WTC11 (cell line): Measurements from ENCODE around the gene EDA. TPM values are rescaled to one million over a fixed set of nuclear protein-coding genes. Genes with fewer than 3 reads are reported as not detected.

Experiments
- ATAC-seq: fragments of 200-7000 bp; cut with Tn5 transposase; 2 replicates; pipeline ENCODE4 v1.10.0; 2021; ENCODE audit warnings: mild to moderate bottlenecking, moderate library complexity
- CTCF ChIA-PET: fragments of 300-600 bp; sonication (Branson Sonifier 250); formaldehyde crosslinking; loops from one replicate; lab custom pipeline; 2021; ENCODE audit warnings: antibody characterized with exemption; lab: Charles Lee
- POLR2A ChIA-PET: fragments of 350-600 bp; sonication (Branson Sonifier 250); formaldehyde crosslinking; loops from one replicate; lab custom pipeline; 2021; ENCODE audit warnings: antibody characterized with exemption; lab: Charles Lee
- DNase-seq: peaks from one replicate; pipeline ENCODE4 v3.0.0; 2021; ENCODE audit warnings: low spot score
- H3K27ac Mint-ChIP-seq: 2 replicates; pipeline ENCODE4 v1.8.0; 2021; ENCODE audit warnings: mixed read lengths
- H3K27me3 Mint-ChIP-seq: 2 replicates; pipeline ENCODE4 v1.8.0; 2021; ENCODE audit warnings: low read depth, mild to moderate bottlenecking, moderate library complexity, mixed read lengths
- H3K36me3 Mint-ChIP-seq: 2 replicates; pipeline ENCODE4 v1.8.0; 2021; ENCODE audit warnings: mixed read lengths
- H3K4me1 Mint-ChIP-seq: 2 replicates; pipeline ENCODE4 v1.8.0; 2022; ENCODE audit warnings: mixed read lengths
- H3K4me3 Mint-ChIP-seq: 2 replicates; pipeline ENCODE4 v1.8.0; 2021; ENCODE audit warnings: mild to moderate bottlenecking, moderate library complexity, mixed read lengths
- H3K9me3 Mint-ChIP-seq: 2 replicates; pipeline ENCODE4 v1.8.0; 2021; ENCODE audit warnings: mixed read lengths
- GRHL2 ChIP-seq: fragments of 250-450 bp; sonication (Bioruptor Pico); IDR thresholded peaks from 2 replicates; pipeline ENCODE4 v1.8.0; 2022; ENCODE audit warnings: mild to moderate bottlenecking, moderate library complexity; ENCODE audit not compliant: insufficient replicate concordance, severe bottlenecking
- JAZF1 ChIP-seq: fragments of 250-450 bp; sonication (Bioruptor Pico); IDR thresholded peaks from 2 replicates; pipeline ENCODE4 v1.9.0; 2021; ENCODE audit warnings: moderate library complexity, mild to moderate bottlenecking, inconsistent platforms
- KAT7 ChIP-seq: sonication (generic); formaldehyde crosslinking; IDR thresholded peaks from 2 replicates; pipeline ENCODE4 v1.8.1; 2023; ENCODE audit warnings: missing genetic modification reagents, mild to moderate bottlenecking, borderline replicate concordance
- MXD4 ChIP-seq: fragments of 250-450 bp; sonication (Bioruptor Pico); IDR thresholded peaks from 2 replicates; pipeline ENCODE4 v1.8.0; 2021; ENCODE audit warnings: mild to moderate bottlenecking, moderate library complexity, borderline replicate concordance
- NFE2L1 ChIP-seq: sonication (generic); formaldehyde crosslinking; IDR thresholded peaks from 2 replicates; pipeline ENCODE4 v1.8.1; 2023; ENCODE audit warnings: missing genetic modification reagents
- NFYB ChIP-seq: sonication (generic); formaldehyde crosslinking; conservative IDR thresholded peaks from 2 replicates; pipeline ENCODE4 v1.8.0; 2022; ENCODE audit warnings: low read depth, missing genetic modification reagents
- NR2C2 ChIP-seq: sonication (generic); formaldehyde crosslinking; IDR thresholded peaks from 2 replicates; pipeline ENCODE4 v1.8.0; 2022; ENCODE audit warnings: mild to moderate bottlenecking, missing genetic modification reagents
- NR3C1 ChIP-seq: sonication (generic); formaldehyde crosslinking; conservative IDR thresholded peaks from 2 replicates; pipeline ENCODE4 v1.8.1; 2023; ENCODE audit warnings: low read depth, mild to moderate bottlenecking, missing genetic modification reagents
- SMAD3 ChIP-seq: sonication (generic); formaldehyde crosslinking; IDR thresholded peaks from 2 replicates; pipeline ENCODE4 v1.8.0; 2022; ENCODE audit warnings: missing genetic modification reagents, mild to moderate bottlenecking, borderline replicate concordance
- TCF7 ChIP-seq: sonication (generic); formaldehyde crosslinking; IDR thresholded peaks from 2 replicates; pipeline ENCODE4 v1.8.0; 2022; ENCODE audit warnings: mild to moderate bottlenecking, low read depth, missing genetic modification reagents, moderate library complexity
- TEAD4 ChIP-seq: sonication (generic); formaldehyde crosslinking; IDR thresholded peaks from 2 replicates; pipeline ENCODE4 v1.8.0; 2022; ENCODE audit warnings: mild to moderate bottlenecking, missing genetic modification reagents
- ZBTB21 ChIP-seq: sonication (generic); formaldehyde crosslinking; IDR thresholded peaks from 2 replicates; pipeline ENCODE4 v1.8.1; 2023; ENCODE audit warnings: mild to moderate bottlenecking, missing genetic modification reagents, borderline replicate concordance
- ZNF219 ChIP-seq: sonication (generic); formaldehyde crosslinking; IDR thresholded peaks from 2 replicates; pipeline ENCODE4 v1.8.0; 2023; ENCODE audit warnings: missing genetic modification reagents, mild to moderate bottlenecking, borderline replicate concordance
- ZNF263 ChIP-seq: sonication (generic); formaldehyde crosslinking; IDR thresholded peaks from 2 replicates; pipeline ENCODE4 v1.8.1; 2022; ENCODE audit warnings: low read depth, mild to moderate bottlenecking, moderate library complexity, missing genetic modification reagents
- ZNF396 ChIP-seq: fragments of 250-450 bp; sonication (Bioruptor Pico); IDR thresholded peaks from 2 replicates; pipeline ENCODE4 v1.8.0; 2021; ENCODE audit warnings: mild to moderate bottlenecking, moderate library complexity, borderline replicate concordance
- total RNA-seq: library from RNA; stranded (reverse); gene quantifications from 3 replicates; pipeline ENCODE4 v1.2.3, GENCODE V29; 2021
- TF ChIP-seq, protein P1 (sequence below): sonication (generic); formaldehyde crosslinking; IDR thresholded peaks from 2 replicates; pipeline ENCODE4 v1.8.0; 2023; ENCODE audit warnings: mild to moderate bottlenecking, missing genetic modification reagents
- TF ChIP-seq, protein P2 (sequence below): fragments of 250-450 bp; sonication (Bioruptor Pico); conservative IDR thresholded peaks from 2 replicates; pipeline ENCODE4 v1.9.0; 2021; ENCODE audit warnings: mild to moderate bottlenecking
- TF ChIP-seq, protein P3 (sequence below): fragments of 250-450 bp; sonication (Bioruptor Pico); IDR thresholded peaks from 2 replicates; pipeline ENCODE4 v2.1.2; 2022; ENCODE audit warnings: mild to moderate bottlenecking, moderate library complexity
- TF ChIP-seq, protein P4 (sequence below): sonication (generic); formaldehyde crosslinking; IDR thresholded peaks from 2 replicates; pipeline ENCODE4 v1.8.1; 2022; ENCODE audit warnings: low read depth, missing genetic modification reagents, borderline replicate concordance

EDA gene
- total RNA-seq, 1 experiment from 2014 or later = 15.1 TPM

DNA sequence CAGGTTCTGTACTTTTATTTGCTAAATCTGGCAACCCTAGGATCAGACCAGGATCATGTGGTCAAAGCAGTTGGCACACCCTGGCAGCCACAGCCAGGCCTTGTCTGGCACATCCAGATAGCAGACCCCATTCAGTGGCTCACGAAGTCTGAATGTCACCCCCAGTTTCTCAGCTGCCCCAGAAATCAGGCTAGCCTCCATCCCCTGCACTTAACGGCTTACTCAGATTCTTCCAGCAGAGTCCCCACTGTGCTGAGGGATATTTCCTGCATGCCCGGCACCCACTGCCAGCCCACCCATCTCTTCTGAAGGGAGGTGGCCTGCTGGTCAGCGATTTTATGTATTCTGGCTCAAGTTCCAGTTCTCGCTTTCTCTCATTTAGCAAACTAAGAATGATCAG, 438.5 kb downstream of the EDA start:
- Mint-ChIP-seq H3K4me1 (no peaks in the 10 kb centered on the region), H3K27ac (no peak overlapping the region), H3K4me3 (no peak overlapping the region), H3K9me3 (no peaks in the 10 kb centered on the region), H3K27me3 (peaks cover 4% of the 10 kb centered on the region; the same call in 1 of the 2 replicates), H3K36me3 (no peaks in the 10 kb centered on the region)
- ATAC-seq = no peak
- no peak for DNase-seq
- CTCF ChIA-PET = interaction anchor here (0.6 kb wide), 1 partner anchor 769 kb away, joined by 5 read pairs; no protein-coding TSS in a partner anchor
- TF ChIP-seq TEAD4 (CRISPR knock-in tag) (no peak), NR3C1 (CRISPR knock-in tag) (no peak), ZNF396 (CRISPR knock-in tag) (no peak), SMAD3 (CRISPR knock-in tag) (no peak), MXD4 (no peak), NR2C2 (CRISPR knock-in tag) (no peak)
- TF ChIP-seq, protein P1, sequence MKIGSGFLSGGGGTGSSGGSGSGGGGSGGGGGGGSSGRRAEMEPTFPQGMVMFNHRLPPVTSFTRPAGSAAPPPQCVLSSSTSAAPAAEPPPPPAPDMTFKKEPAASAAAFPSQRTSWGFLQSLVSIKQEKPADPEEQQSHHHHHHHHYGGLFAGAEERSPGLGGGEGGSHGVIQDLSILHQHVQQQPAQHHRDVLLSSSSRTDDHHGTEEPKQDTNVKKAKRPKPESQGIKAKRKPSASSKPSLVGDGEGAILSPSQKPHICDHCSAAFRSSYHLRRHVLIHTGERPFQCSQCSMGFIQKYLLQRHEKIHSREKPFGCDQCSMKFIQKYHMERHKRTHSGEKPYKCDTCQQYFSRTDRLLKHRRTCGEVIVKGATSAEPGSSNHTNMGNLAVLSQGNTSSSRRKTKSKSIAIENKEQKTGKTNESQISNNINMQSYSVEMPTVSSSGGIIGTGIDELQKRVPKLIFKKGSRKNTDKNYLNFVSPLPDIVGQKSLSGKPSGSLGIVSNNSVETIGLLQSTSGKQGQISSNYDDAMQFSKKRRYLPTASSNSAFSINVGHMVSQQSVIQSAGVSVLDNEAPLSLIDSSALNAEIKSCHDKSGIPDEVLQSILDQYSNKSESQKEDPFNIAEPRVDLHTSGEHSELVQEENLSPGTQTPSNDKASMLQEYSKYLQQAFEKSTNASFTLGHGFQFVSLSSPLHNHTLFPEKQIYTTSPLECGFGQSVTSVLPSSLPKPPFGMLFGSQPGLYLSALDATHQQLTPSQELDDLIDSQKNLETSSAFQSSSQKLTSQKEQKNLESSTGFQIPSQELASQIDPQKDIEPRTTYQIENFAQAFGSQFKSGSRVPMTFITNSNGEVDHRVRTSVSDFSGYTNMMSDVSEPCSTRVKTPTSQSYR (CRISPR knock-in tag) = no peak
- TF ChIP-seq, protein P2, sequence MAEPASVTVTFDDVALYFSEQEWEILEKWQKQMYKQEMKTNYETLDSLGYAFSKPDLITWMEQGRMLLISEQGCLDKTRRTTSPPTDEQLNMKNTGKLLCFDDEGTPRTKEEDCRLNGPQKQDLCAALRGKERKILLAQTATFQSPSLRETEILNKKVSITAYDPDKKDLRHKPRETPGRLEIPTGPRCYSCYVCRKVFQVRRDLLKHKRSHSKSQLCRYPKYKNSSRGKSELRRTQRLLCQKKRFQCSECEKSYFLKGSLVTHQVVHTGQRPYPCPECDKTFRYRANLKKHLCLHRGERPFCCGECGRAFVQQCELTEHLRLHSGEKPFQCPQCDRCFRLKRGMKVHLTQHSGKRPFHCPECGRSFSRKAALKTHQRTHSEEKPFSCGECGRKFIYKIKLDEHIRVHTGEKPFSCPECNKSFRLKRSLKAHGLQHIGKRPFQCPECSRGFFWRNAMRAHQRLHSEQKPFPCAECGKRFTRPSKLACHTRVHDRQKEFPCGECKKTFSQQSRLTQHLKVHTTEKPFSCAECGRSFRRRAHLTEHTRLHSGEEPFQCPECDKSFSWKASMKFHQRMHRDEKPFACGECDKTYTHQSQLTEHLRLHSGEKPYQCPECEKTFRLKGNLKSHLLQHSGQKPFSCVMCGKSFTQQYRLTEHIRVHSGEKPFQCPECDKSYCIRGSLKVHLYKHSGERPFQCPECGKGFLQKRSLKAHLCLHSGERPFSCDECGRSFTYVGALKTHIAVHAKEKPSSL (CRISPR knock-in tag) = no peak
- POLR2A ChIA-PET = no interaction called here

DNA sequence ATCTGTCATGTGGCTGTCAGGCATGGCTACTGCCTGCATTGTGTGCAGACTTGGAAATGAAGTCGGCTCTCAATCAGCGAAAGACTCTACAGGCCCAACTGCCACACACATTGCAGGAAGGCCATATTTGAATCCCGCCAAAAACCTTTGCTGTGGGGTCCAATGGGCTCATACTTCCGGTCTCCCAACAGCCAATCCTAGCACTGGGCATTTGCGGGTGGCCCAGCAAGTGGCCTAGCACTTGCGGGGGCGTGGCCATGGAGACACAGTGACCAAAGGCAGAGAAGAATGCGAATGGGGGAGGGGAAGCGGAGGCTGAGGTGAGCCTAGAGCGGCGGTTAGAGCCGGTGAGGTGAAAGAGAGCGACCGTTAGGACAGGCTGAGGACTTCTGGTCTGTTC, 446.2 kb downstream of the EDA start, which contains the start of gene OTUD6A:
Gene OTUD6A (plus strand): TSS at position 382 of the 400 bp plus-strand sequence. CDS start 68 bp downstream, outside the sequence.
- POLR2A ChIA-PET = no interaction called here
- H3K27ac Mint-ChIP-seq = no peak within 1 kb of the TSS
- H3K4me1 Mint-ChIP-seq = peaks cover 4% of the 10 kb centered on the region; the same call in 1 of the 2 replicates
- ATAC-seq (no peak), DNase-seq (peak; percentile 13)
- H3K4me3 Mint-ChIP-seq = no peak within 1 kb of the TSS
- TF ChIP-seq NFYB (CRISPR knock-in tag) (0 out of 2 replicates have a peak, but pooled peaks have one; percentile 20), JAZF1 (CRISPR knock-in tag) (no peak)
- CTCF ChIA-PET = no interaction called here
- no peaks in the 10 kb centered on the region for H3K36me3 Mint-ChIP-seq
- peaks cover 8% of the 10 kb centered on the region; the same call in 1 of the 2 replicates for H3K27me3 Mint-ChIP-seq
- no peaks in the 10 kb centered on the region for H3K9me3 Mint-ChIP-seq

DNA sequence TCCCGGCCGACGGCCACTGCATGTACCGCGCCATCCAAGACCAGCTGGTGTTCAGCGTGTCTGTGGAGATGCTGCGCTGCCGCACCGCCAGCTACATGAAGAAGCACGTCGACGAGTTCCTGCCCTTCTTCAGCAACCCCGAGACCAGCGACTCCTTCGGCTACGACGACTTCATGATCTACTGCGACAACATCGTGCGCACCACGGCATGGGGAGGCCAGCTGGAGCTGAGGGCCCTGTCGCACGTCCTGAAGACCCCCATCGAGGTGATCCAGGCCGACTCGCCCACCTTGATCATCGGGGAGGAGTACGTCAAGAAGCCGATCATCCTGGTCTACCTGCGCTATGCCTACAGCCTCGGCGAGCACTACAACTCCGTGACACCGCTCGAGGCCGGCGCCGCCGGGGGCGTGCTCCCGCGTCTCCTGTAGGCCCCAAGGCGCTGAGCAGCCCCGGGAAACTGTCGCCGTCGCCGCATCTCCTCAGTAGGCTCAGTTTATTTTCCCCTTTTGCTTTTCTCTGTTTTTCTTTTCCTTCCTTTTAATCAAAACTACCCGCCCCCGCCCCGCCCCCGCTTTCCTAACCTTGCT, 447.1 kb downstream of the EDA start:
- H3K27me3 Mint-ChIP-seq = peaks cover 8% of the 10 kb centered on the region; the same call in 1 of the 2 replicates
- ATAC-seq (no peak), DNase-seq (no peak)
- H3K27ac Mint-ChIP-seq = no peak overlapping the region
- H3K36me3 Mint-ChIP-seq = no peaks in the 10 kb centered on the region
- peaks cover 4% of the 10 kb centered on the region; the same call in 1 of the 2 replicates for H3K4me1 Mint-ChIP-seq
- no peak overlapping the region for H3K4me3 Mint-ChIP-seq
- ChIA-PET POLR2A (no interaction called here), CTCF (no interaction called here)
- no peaks in the 10 kb centered on the region for H3K9me3 Mint-ChIP-seq
- TF ChIP-seq KAT7 (CRISPR knock-in tag) = no peak
- TF ChIP-seq GRHL2 (CRISPR knock-in tag) = no peak
- TF ChIP-seq, protein P3, sequence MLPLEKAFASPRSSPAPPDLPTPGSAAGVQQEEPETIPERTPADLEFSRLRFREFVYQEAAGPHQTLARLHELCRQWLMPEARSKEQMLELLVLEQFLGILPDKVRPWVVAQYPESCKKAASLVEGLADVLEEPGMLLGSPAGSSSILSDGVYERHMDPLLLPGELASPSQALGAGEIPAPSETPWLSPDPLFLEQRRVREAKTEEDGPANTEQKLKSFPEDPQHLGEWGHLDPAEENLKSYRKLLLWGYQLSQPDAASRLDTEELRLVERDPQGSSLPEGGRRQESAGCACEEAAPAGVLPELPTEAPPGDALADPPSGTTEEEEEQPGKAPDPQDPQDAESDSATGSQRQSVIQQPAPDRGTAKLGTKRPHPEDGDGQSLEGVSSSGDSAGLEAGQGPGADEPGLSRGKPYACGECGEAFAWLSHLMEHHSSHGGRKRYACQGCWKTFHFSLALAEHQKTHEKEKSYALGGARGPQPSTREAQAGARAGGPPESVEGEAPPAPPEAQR (CRISPR knock-in tag) = no peak
- TF ChIP-seq MXD4 = no peak
- TF ChIP-seq NFE2L1 (CRISPR knock-in tag) = no peak
- TF ChIP-seq, protein P4, sequence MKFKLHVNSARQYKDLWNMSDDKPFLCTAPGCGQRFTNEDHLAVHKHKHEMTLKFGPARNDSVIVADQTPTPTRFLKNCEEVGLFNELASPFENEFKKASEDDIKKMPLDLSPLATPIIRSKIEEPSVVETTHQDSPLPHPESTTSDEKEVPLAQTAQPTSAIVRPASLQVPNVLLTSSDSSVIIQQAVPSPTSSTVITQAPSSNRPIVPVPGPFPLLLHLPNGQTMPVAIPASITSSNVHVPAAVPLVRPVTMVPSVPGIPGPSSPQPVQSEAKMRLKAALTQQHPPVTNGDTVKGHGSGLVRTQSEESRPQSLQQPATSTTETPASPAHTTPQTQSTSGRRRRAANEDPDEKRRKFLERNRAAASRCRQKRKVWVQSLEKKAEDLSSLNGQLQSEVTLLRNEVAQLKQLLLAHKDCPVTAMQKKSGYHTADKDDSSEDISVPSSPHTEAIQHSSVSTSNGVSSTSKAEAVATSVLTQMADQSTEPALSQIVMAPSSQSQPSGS = no peak
- TF ChIP-seq, protein P2 (CRISPR knock-in tag) = no peak
- TF ChIP-seq ZNF263 (CRISPR knock-in tag) = no peak
- TF ChIP-seq ZNF219 = no peak
- no peak for TF ChIP-seq ZBTB21
- TF ChIP-seq TCF7 = no peak
